IMR-90 (cell line): ENCODE measurements around the gene PPP1R17. TPM values are rescaled to one million over a fixed set of nuclear protein-coding genes. Genes with fewer than 3 reads are reported as not detected.

Experiments used
- ATAC-seq: fragments of 200-7000 bp; cut with Tn5 transposase; 2 replicates; pipeline ENCODE4 v1.9.1; 2020; ENCODE audit warnings: low read depth, mild to moderate bottlenecking, moderate library complexity
- BruUV-seq: library from RNA; stranded (reverse); fragments of 400-500 nt; replicated peaks from 2 replicates; lab custom pipeline; 2021; lab: Mats Ljungman, UMichigan
- CTCF ChIA-PET: fragments of 300-600 bp; formaldehyde crosslinking; extraction: SDS; loops from one replicate; lab custom pipeline; 2021; ENCODE audit warnings: antibody characterized with exemption; lab: Yijun Ruan, JAX
- POLR2A ChIA-PET: fragments of 300-600 bp; sonication (Branson Sonifier 250); formaldehyde crosslinking; loops from one replicate; lab custom pipeline; 2022; ENCODE audit warnings: antibody characterized with exemption; ENCODE audit not compliant: unreplicated experiment; lab: Charles Lee
- DNase-seq: peaks from one replicate; pipeline ENCODE4 v3.0.0; 2013
- H2AFZ ChIP-seq: replicated peaks from 2 replicates; pipeline ENCODE3; 2013; ENCODE audit warnings: low read length, mild to moderate bottlenecking; ENCODE audit not compliant: poor library complexity
- H2AK5ac ChIP-seq: 2 replicates; pipeline ENCODE4 v1.6.1; 2013; ENCODE audit warnings: low read depth, low read length, inconsistent platforms
- H2AK9ac ChIP-seq: replicated peaks from 2 replicates; pipeline ENCODE3; 2013; ENCODE audit warnings: mild to moderate bottlenecking, low read depth, low read length, moderate library complexity; ENCODE audit not compliant: poor library complexity
- H2BK120ac ChIP-seq: 2 replicates; pipeline ENCODE4 v1.6.1; 2013; ENCODE audit warnings: low read depth, low read length, inconsistent platforms
- H2BK15ac ChIP-seq: 3 replicates; pipeline ENCODE4 v1.6.1; 2013; ENCODE audit warnings: low read depth, low read length, inconsistent platforms
- H2BK20ac ChIP-seq: 2 replicates; pipeline ENCODE4 v1.6.1; 2013; ENCODE audit warnings: low read depth, mild to moderate bottlenecking, inconsistent platforms, low read length, moderate library complexity
- H2BK5ac ChIP-seq: 2 replicates; pipeline ENCODE4 v1.6.1; 2013; ENCODE audit warnings: mild to moderate bottlenecking, low read depth, low read length, inconsistent platforms; ENCODE audit not compliant: poor library complexity, severe bottlenecking
- H3K14ac ChIP-seq: replicated peaks from 2 replicates; pipeline ENCODE4 v1.6.1; 2013; ENCODE audit warnings: low read depth, low read length, inconsistent platforms
- H3K18ac ChIP-seq: 2 replicates; pipeline ENCODE4 v1.6.1; 2013; ENCODE audit warnings: low read depth, low read length, control low read depth
- H3K23ac ChIP-seq: 2 replicates; pipeline ENCODE4 v1.6.1; 2013; ENCODE audit warnings: low read depth, low read length, inconsistent platforms
- H3K27ac ChIP-seq: 2 replicates; pipeline ENCODE4 v1.5.1; 2013; ENCODE audit warnings: mild to moderate bottlenecking, control low read depth, low read length; ENCODE audit not compliant: insufficient read depth
- H3K27me3 ChIP-seq: 2 replicates; pipeline ENCODE4 v1.6.1; 2013; ENCODE audit warnings: low read length; ENCODE audit not compliant: control insufficient read depth, insufficient read depth
- H3K36me3 ChIP-seq: 2 replicates; pipeline ENCODE4 v1.6.1; 2013; ENCODE audit warnings: low read length, mixed read lengths; ENCODE audit not compliant: control insufficient read depth, insufficient read depth
- H3K4ac ChIP-seq: 2 replicates; pipeline ENCODE4 v1.6.1; 2013; ENCODE audit warnings: low read depth, low read length, inconsistent platforms
- H3K4me1 ChIP-seq: 2 replicates; pipeline ENCODE4 v1.6.1; 2013; ENCODE audit warnings: low read length, mixed read lengths; ENCODE audit not compliant: control insufficient read depth, insufficient read depth
- H3K4me2 ChIP-seq: 2 replicates; pipeline ENCODE4 v1.6.1; 2013; ENCODE audit warnings: low read depth, mild to moderate bottlenecking, control low read depth, low read length, moderate library complexity
- H3K4me3 ChIP-seq: 2 replicates; pipeline ENCODE4 v1.5.1; 2013; ENCODE audit warnings: low read depth, mild to moderate bottlenecking, control low read depth, low read length, moderate library complexity; ENCODE audit not compliant: insufficient read depth
- H3K56ac ChIP-seq: 2 replicates; pipeline ENCODE4 v1.6.1; 2013; ENCODE audit warnings: low read length, inconsistent platforms; ENCODE audit not compliant: insufficient read depth; ENCODE audit errors: extremely low read depth
- H3K79me1 ChIP-seq, 2 experiments: 2 replicates each; pipeline ENCODE4 v1.6.1; 2013; ENCODE audit warnings: low read length in 2 of 2, inconsistent platforms in 1 of 2, low read depth in 1 of 2
- H3K9ac ChIP-seq: 2 replicates; pipeline ENCODE4 v1.6.1; 2013; ENCODE audit warnings: low read depth, low read length, control low read depth
- H3K9me1 ChIP-seq: 2 replicates; pipeline ENCODE4 v1.6.1; 2013; ENCODE audit warnings: low read length, inconsistent platforms; ENCODE audit not compliant: insufficient read depth
- H3K9me3 ChIP-seq: 2 replicates; pipeline ENCODE4 v1.6.1; 2013; ENCODE audit warnings: low read length; ENCODE audit not compliant: control insufficient read depth, insufficient read depth
- H4K20me1 ChIP-seq: 2 replicates; pipeline ENCODE4 v1.6.1; 2013; ENCODE audit warnings: low read length, inconsistent platforms; ENCODE audit not compliant: insufficient read depth
- H4K5ac ChIP-seq: 2 replicates; pipeline ENCODE4 v1.6.1; 2013; ENCODE audit warnings: mild to moderate bottlenecking, low read depth, low read length, control low read depth
- H4K8ac ChIP-seq, 2 experiments: 2 replicates each; pipeline ENCODE4 v1.6.1; 2013; ENCODE audit warnings: low read depth in 2 of 2, low read length in 2 of 2, control low read depth in 1 of 2, inconsistent platforms in 1 of 2
- H4K91ac ChIP-seq: 2 replicates; pipeline ENCODE4 v1.6.1; 2013; ENCODE audit warnings: low read depth, low read length, inconsistent platforms; ENCODE audit not compliant: insufficient read depth
- CEBPB ChIP-seq: IDR thresholded peaks from 2 replicates; pipeline ENCODE4 v1.6.1; 2012; ENCODE audit warnings: low read depth, low read length, improper control_type of control experiment
- CHD1 ChIP-seq: IDR thresholded peaks from 2 replicates; pipeline ENCODE4 v1.6.1; 2012; ENCODE audit warnings: low read depth, low read length, improper control_type of control experiment
- FOS ChIP-seq: fragments of 150-350 bp; IDR thresholded peaks from 2 replicates; pipeline ENCODE4 v1.6.1; 2016; ENCODE audit warnings: low read depth, low read length
- MXI1 ChIP-seq: IDR thresholded peaks from 2 replicates; pipeline ENCODE4 v1.6.1; 2012; ENCODE audit warnings: low read depth, mild to moderate bottlenecking, low read length, moderate library complexity, borderline replicate concordance
- NFE2L2 ChIP-seq: fragments of 150-350 bp; IDR thresholded peaks from 2 replicates; pipeline ENCODE4 v1.6.1; 2016; ENCODE audit warnings: low read depth, mild to moderate bottlenecking, low read length
- POLR2A ChIP-seq: IDR thresholded peaks from 2 replicates; pipeline ENCODE4 v1.6.1; 2012; ENCODE audit warnings: mild to moderate bottlenecking, low read depth, low read length
- RAD21 ChIP-seq: IDR thresholded peaks from 2 replicates; pipeline ENCODE4 v1.6.1; 2012; ENCODE audit warnings: low read length, improper control_type of control experiment
- WGBS, 2 experiments: methylation state at CpG; one replicate each; pipeline versions ENCODE4 v1.1.5 to v1.1.7; 2013; ENCODE audit warnings: missing lambda C conversion rate in 2 of 2; ENCODE audit not compliant: insufficient read length in 1 of 2; ENCODE audit errors: extremely low coverage in 2 of 2; 5-methylcytosine and 5-hydroxymethylcytosine counted together
- dilution Hi-C: fragments of 300-500 bp; cut with HindIII; formaldehyde crosslinking; loops from one replicate; pipeline ENCODE4 v1.14.3; 2018; ENCODE audit warnings: low sequenced_read_pairs; ENCODE audit not compliant: unreplicated experiment
- in situ Hi-C: fragments of 300-500 bp; cut with MboI; formaldehyde crosslinking; loops from 3 replicates; pipeline ENCODE4 v1.14.3; 2019; ENCODE audit warnings: low sequenced_read_pairs, inconsistent platforms, mixed read lengths
- intact Hi-C: fragments of 100-400 bp; cut with micrococcal nuclease; formaldehyde crosslinking; loops from 2 replicates; pipeline ENCODE4 v1.10.0; 2022
- polyA plus RNA-seq, 3 experiments: library from polyadenylated mRNA; depleted of rRNA; stranded (reverse); fragments of >200 nt; gene quantifications; 2 replicates each; pipeline ENCODE4 v1.2.3, GENCODE V29; 2012; ENCODE audit warnings: low replicate concordance in 1 of 3
- total RNA-seq: library from RNA; depleted of rRNA; stranded (reverse); fragments of >200 nt; gene quantifications from 2 replicates; pipeline ENCODE4 v1.2.3, GENCODE V29; 2012

Gene PPP1R17
- total and polyA plus RNA-seq, 2 of the 4 experiments (the other 2 are of a cell fraction), result not detected

DNA sequence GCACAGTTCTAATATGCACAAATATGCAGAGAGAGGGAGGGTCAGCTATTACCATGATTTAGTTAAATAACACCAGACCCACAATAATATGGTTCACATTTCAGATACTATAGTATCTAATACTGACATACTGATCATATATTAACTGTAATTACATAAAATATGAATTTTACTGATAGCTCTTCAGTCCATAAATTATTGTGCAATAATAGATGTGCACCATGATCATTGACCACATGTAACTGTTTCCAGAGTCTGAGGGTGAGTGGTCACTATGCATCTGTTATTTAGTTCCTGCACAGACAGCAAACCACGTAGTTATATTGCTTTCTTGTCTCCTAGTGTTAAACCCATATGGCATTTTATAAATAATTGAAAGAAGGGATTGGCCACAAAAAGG is 29.3 kb downstream of the PPP1R17 start:
- H3K9me1 ChIP-seq, result no peaks in the 10 kb centered on the region
- no peak for DNase-seq
- H3K4ac ChIP-seq, result no peak overlapping the region
- no peak overlapping the region for H3K18ac ChIP-seq
- no peak overlapping the region for H4K5ac ChIP-seq
- BruUV-seq, result no TSS peak
- no peak for ATAC-seq
- H3K56ac ChIP-seq, result no peak overlapping the region
- H3K23ac ChIP-seq, result no peak overlapping the region
- no peak overlapping the region for H3K9ac ChIP-seq
- POLR2A ChIA-PET, result no interaction called here
- no peak overlapping the region for H2BK120ac ChIP-seq
- in situ Hi-C loops, result no loop called here
- no peaks in the 10 kb centered on the region for H3K9me3 ChIP-seq
- H3K4me2 ChIP-seq, result no peak overlapping the region
- WGBS, 2 experiments, result no CpG with 5 or more reads among the region's 1 CpG
- no peak overlapping the region for H3K14ac ChIP-seq
- no peak overlapping the region for H3K4me3 ChIP-seq
- H2AK5ac ChIP-seq, result no peak overlapping the region
- intact Hi-C loops, result no loop called here
- H2BK15ac ChIP-seq, result no peak overlapping the region
- no peaks in the 10 kb centered on the region for H3K27me3 ChIP-seq
- CTCF ChIA-PET, result no interaction called here
- H4K20me1 ChIP-seq, result no peaks in the 10 kb centered on the region
- H2AK9ac ChIP-seq, result no peak overlapping the region
- no peak overlapping the region for H4K91ac ChIP-seq
- H2BK20ac ChIP-seq, result no peak overlapping the region
- H4K8ac ChIP-seq, result no peak overlapping the region
- H2BK5ac ChIP-seq, result no peak overlapping the region
- H3K27ac ChIP-seq, result no peak overlapping the region
- TF ChIP-seq FOS (no peak), CHD1 (no peak), NFE2L2 (no peak), CEBPB (peak; percentile 82), RAD21 (no peak), MXI1 (no peak), POLR2A (no peak)
- H3K36me3 ChIP-seq, result no peaks in the 10 kb centered on the region
- dilution Hi-C loops, result no loop called here
- H3K4me1 ChIP-seq, result no peaks in the 10 kb centered on the region
- no peak overlapping the region for H2AFZ ChIP-seq
- H3K79me1 ChIP-seq, result no peaks in the 10 kb centered on the region
